ENCODE data around the gene KANSL1.

- TF ChIP-seq CTCF (IDR thresholded peaks at IDR 0.05), result no peak
- no peak for TF ChIP-seq POLR2AphosphoS5 (IDR thresholded peaks at IDR 0.05; ENCODE audit: insufficient read depth in 1 of 2, low read depth in 1 of 2)
- TF ChIP-seq POLR2A (IDR thresholded peaks at IDR 0.05), result no peak
These were observed 75.2 kb downstream of the KANSL1 start for GRCh38 chr17:46117850-46118696.

Data from vagina (tissue), 2 donors.